GOT3 (cell line): ENCODE results near the gene YIPF1.
"Not testable (repeated sequence)": the region's sequence is repeated elsewhere in the genome, so short reads cannot be mapped to it uniquely, and the experiment has no call there.

ENCODE experiments used
- DNase-seq: peaks from one replicate; lab custom pipeline; 2025; ENCODE audit warnings: mixed read lengths; lab: John Stamatoyannopoulos, UW

Gene YIPF1

DNA sequence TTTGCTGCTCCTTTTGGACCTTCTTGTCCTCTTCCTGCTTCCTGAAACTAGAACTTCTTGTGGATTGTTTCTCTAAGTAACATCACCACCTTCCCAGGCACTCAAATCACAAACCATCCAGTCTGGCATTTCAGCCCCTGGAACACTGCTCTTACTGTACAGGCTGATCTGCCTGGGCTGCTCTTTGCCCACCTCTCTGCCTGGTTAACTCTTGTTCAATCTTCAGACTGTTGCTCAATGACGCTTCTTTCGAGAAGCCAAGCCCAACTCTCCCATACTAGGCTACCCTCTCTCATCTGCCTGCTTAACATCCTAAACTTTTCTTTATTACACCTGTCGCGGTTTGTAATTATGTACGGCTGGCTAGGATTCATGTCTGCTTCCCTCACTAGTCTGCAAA, 5.0 kb upstream of the YIPF1 start:
- DNase-seq, result no peak

DNA sequence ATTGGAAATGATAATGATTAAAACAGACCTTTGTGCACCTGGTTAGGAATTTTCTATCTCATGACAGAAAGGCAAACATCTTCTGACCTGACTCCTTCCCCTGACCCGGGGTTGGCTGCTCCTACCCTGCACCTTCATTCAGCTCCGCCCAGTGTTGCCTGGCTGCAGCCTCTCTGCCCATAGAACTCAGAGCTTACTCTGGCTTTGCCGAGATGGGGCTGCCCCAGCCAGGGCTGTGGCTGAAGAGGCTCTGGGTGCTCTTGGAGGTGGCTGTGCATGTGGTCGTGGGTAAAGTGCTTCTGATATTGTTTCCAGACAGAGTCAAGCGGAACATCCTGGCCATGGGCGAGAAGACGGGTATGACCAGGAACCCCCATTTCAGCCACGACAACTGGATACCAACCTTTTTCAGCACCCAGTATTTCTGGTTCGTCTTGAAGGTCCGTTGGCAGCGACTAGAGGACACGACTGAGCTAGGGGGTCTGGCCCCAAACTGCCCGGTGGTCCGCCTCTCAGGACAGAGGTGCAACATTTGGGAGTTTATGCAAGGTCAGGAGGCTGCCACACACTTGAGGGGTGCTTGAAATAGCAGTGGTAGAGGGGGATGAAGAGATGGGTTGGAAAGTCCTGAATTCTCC, 4.5 kb upstream of the YIPF1 start, which contains the start of gene DIO1:
Gene DIO1 (plus strand): TSS at position 189 of the 638 bp plus-strand sequence. CDS start 24 bp downstream, at position 213.
- DNase-seq, result no peak

DNA sequence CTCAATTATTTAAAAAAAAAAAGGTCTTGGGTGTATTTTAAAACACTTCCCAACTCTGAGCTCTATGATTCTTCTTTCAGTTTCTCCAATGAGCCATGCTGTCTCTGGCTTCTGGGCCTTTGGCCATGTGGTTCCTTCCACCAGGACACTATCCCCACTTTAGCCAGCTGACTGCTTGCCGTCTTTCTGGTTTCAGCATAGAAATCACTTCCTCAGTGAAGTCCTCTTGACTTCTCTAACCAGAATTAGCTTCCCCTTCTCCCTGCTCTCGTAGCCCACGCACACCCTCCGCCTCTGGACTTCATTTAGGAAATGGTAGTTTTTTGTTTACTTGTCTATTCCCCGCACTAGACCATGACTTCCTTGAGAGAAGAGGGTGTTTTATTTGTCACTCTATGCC, 3.3 kb upstream of the YIPF1 start:
- DNase-seq, result no peak

DNA sequence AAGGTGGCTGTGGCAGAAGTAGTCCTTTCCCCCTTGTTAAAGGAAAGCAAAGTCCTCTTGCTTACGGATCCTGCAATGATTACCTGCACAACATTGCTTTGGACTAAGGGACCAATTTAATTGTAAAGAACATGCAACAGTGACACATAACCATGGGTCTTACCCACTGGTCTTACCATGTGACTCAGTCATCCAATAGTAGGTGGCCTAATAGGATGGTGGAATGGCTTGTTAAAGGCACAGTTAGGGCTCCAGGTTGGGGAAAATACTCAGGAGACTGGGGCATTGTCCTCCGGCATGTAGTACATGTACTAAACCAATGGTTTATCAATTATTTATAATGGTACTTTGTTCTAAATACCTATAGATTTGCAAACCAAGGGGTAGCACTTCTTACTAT, 2.1 kb upstream of the YIPF1 start:
- DNase-seq, result no peak

DNA sequence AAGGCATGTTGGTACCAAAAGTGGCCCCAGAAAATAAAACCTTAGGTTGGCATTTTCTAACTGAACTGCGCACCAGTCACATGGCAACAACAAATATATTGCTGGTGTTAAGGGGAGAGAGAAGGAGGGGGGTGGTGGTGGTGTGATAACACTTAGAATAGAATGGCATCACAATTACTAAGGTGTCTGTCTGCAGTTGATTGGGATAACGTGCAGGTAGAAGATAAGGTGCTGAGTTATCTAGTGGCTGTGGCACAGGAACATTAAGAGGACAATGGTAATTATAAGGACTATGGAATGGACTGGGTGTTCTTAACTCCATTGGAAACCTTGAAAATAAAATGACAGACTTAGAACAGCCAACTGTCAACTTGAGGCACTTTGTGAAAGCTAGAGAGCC, 1.4 kb upstream of the YIPF1 start:
- no peak for DNase-seq

DNA sequence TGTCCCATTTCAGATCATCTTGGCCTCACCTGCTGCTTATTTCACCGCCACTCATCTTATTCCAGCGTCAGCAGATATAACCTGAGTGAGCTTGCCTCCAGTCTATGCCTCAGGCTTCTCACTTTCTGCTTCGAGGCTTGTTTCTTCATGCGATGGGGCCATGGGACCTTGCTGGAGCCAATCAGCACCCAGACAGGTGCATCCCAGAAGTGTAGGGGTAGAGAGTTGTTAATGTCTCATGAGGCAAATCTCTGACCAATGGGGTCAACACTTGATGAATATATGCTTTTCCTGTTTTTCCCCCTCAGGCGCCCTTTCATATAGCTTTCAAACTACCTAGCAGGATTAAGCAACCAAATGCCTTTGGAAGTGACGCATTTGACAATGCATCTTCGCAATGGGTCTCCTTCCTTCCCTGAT, 935 bp upstream of the YIPF1 start:
- DNase-seq, result no peak

DNA sequence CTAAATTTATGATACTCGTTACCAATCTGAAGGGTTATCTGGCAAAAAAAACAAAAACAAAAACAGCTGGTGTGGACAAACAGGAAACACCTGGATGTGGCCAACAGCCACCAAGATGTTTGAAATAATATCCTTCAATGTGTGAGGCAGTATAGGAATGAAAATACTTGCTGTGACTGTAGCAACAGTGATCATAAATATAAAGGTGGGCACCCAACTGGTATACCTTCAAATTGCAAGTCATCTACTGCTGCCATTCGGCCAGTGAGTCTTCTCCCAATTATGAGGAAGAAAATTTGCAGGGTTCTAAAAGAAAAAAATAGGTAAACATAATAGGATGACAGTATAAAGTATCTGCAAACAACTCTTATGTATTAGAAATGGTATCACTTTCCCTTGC, 916 bp downstream of the YIPF1 start:
- no peak for DNase-seq

DNA sequence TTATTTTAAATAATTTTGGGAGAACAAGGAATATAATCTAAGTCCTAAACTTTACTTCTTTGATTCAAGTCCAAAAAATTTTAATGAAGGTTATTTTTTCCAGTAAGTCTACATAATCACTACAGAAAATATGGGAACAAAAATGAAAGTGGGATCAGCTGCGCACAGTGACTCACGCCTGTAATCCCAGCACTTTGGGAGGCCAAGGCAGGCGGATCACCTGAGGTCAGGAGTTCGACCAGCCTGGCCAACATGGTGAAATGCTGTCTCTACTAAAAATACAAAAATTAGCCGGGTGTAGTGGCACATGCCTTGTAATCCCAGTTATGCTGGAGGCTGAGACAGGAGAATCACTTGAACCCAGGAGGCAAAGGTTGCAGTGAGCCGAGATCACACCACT, 6.0 kb downstream of the YIPF1 start:
- DNase-seq, result not testable (repeated sequence)

DNA sequence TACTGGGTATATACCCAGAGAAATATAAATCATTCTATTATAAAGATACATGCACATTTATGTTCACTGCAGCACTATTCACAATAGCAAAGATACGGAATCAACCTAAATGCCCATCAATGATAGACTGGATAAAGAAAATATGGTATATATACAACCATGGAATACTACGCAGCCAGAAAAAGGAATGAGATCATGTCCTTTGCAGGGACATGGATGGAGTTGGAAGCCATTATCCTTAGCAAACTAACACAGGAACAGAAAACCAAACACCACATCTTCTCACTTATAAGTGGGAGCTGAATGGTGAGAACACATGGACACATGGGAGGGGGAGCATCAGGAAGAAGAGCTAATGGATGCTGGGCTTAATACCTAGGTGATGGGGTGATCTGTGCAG, 7.7 kb downstream of the YIPF1 start:
- DNase-seq, result not testable (repeated sequence)

DNA sequence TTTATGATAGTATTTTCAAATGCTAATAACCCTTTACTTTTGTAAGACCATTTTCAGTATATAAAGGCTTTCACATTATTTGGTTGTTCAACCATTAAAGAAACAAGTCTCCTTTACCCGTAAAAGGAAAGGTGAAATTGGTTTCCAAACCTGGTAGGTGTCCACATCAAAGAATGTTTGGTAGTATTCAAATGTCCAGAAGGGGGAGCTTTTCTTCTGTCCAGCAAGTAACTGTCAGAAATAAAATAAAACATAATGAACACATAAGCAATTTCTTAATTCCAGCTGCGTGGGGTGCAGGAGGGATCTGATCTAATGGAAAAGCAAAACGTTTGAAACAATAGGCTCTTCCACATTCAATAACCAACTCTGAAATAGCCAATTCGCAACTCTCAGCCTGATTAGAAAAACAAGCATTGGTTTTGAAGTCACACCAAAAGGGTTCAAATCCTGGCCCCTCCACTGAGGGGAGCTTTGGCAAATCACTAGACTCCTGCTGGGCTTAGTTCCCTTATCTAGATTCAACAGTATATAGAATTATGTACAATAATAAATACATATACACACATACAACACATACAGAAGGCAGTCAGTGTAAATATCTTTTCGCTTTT, 11.0 kb downstream of the YIPF1 start:
- DNase-seq, result no peak

DNA sequence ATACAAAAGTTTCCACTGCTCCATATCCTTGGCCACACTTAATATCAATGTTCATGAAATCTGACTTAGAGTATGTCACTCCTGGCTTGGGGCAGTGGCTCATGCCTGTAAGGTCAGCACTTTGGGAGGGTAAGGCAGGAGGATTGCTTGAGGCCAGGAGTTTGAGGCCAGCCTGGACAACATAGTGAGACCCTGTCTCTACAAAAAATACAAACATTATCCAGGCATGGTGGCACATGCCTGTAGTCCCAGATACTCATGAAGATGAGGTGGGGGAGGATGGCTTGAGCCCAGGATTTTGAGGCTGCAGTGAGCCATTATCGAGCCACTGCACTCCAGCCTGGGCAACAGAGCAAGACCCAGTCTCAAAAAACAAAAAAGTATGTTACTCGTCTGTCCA, 14.4 kb downstream of the YIPF1 start:
- DNase-seq, result not testable (repeated sequence)

DNA sequence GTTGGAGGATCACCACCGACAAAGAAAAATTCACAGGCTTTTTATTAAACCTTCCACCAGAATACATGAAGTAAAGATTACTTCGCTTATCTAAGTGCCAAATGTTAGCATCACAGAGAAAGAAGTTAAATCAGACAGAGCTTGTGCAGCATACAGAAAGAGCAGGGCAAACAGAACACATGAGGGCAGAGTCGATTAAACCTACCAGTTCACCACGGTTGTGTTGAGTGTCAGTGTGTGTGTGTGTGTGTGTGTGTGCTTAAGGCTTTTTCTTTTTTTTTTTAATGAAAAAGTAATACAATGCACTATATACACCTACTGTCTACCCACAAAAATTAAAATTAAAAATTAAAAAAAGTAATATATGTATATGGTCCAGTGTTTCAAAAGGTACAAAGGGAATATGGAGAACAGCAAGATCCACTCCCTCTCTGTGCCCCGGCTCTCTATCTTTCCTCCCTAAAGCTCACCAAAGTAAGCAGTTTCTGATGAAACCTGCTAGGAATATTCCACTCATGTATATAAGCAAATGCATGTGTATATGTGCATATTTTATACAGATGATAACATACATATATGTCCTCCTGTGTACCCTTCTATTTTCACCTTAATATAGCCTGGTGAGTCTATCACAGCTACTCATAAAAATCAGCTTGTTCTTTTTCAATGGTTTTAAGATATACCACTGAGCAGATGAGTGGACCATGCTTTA, 17.7 kb downstream of the YIPF1 start:
- DNase-seq, result no peak

DNA sequence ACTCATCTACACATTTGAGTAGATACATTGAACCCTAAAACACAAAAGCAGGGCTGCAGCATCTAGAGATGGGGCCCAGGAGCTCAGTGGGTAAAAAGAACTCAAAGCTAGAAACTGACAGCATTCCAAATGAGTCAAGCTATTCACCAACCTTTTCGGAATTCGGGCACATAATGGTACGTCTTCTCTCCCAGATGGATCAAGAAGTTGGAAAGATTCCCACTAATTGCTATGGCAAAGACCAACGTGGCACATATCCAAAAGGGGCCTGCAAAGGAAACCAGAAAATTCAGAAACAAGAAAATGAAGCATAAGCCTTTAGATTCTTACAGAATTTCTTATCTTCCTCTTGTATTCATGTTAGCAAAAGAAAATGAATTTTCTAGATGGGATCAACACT, 18.4 kb downstream of the YIPF1 start:
- DNase-seq, result no peak

DNA sequence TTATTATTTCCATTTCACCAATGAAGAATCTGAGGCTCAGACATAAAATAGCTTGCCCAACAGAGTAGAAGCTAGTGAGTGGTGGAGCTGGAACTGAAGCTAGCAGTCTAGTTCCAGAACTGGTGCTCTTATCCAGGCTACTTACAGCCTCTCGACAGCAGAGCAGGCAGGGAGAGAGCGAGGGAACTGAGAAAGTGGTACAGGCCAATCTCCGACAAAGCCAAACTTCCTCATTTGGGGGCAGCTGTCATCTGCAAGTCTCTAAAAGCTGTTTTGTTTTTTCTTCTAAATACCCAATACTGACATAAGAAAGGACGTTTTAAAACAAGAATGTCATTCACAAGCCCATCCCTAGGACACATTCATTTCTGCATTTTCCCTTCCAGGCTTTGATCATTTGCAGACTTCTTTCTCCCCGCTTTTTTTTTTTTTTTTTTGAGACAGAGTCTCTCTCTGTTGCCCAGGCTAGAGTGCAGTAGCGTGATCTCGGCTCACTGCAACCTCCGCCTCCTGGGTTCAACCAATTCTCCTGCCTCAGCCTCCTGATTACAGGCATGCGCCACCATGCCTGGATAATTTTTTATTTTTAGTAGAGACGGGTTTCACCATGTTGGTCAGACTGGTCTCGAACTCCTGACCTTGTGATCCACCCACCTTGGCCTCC, 20.0 kb downstream of the YIPF1 start:
- DNase-seq, result no peak

DNA sequence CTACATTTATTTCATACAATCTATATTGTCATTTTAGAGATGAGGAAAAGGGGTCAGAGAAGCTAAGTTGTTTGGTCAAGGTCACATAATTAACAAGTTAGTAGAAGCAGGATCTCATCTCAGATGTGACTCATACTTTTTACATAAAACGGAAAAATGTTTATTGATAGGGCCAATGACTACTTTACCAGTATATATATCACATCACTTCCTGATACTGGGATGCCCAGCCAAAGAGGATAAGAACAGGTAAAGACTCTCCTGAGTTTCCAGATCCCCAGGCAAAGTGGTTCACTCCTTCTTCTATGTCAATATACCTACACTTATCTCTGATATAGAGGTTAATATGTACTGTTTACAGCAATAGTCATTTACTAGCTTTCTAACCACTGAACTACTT, 21.0 kb downstream of the YIPF1 start:
- no peak for DNase-seq

DNA sequence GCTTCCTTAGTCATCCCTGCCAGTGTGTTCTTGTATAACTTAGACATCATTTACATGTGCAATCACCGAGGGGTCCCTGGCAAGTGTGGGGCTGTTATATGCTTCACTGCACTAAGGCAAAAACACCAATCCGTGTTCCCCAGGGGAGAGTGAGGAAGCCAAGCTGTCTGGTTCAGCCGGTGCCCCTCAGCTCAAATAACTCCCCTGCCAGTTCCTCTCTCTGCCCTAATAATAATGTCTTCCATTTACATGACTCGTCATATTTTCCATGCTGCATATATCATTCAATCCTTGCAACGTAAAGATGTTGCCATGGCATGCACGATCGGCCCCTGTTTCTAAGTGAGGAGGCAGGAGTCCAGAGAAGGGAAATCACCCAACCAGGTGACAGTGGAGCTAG, 27.1 kb downstream of the YIPF1 start:
- DNase-seq, result no peak

DNA sequence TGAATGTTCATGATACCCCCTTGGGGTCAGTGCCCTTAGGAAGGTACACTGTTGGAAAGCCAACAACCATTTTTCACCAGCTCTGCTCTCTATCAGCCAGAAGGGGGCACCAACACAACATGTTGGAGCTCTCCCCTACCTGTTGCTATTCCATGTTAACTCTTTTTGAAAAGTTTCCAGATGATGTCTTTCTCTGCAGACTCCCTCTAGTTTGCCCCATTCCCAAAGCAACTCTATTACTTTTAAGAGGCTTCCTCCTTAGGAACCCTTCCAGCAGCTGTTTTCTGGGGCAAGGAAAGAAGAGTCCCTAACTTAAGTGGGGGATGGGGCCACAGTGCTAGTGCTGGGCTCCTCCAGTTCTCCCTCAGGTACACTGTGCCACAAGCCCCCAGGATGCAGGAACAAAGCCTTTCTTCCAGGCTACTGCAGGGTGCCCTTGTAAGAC, 28.6 kb downstream of the YIPF1 start:
- DNase-seq, result no peak

DNA sequence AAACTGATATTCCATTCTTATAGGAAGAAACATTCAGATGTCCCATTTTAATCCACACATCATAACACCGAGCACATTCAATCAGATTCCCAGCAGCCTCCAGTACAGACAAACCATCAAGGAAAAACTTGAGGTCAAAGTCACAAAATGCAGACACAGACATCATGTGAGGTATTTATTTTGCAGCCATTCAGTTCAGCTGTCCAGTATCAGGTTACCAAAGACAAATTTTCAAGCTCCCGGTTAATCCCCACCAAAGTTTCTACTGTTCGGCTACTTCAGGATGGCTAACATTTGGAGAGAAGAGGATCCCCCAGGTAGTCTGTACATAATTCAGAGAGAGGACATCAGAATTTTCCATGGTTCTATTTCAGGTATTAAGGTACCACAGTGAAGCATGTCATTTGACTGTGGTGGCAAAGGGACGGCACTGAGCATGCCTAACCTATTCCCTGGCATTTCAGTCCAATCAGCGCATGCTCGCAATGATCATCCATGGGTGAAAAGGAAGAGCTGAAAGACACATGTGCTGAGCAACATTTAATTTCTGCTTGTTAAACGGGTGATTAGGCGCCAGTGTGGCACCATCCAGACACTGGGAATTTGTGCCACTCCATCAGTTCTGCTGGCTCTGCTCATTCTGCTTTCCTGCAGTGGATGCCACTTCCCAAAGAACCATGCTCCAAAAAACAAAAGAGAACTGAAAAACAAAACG, 37.9 kb downstream of the YIPF1 start:
- DNase-seq, result no peak

DNA sequence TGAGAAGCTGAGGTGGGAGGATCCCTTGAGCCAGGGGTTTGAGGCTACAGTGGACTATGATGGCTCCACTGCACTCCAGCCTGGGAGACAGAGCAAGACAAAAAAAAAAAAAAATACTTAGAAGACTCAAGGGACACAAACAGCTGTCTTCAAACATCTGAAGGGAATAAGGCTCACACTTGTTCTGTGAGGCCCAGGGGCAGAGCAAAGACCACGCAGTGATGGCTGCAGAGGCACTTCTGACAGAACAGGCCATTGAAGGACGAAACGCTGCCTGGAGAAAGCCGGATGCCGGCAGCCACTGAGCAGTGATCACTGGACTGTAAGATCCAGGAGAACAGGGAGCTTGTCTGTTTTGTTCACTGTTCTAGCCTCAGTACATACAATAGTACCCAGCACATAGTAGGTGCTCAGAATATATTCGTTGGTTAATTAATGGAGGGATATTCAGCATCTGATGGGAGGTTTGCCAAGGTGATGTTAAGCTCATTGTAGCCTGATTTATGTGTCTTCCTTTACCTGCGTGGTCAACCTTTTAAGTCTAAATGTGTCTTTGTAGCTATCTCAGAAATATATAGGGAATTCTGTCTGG, 39.4 kb downstream of the YIPF1 start:
- DNase-seq, result no peak

DNA sequence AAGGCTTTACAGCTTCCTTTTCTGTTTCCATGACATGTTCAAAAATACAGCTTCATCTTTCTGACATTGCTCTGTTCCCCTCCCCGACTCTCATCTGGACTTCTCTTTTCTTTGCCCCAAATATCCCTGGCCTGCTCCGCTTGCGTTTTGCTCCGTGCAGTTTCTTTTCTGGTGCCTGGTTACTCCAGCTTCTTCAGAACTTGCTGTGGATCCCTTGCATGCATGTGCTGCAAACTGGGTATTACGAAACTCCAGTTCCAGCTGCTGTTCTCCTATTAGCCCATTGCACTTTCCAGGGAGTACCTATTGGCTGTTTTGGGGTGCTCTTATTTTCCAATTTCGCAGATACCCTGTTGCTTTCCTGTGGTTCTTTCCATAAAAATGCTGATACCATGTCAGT, 41.6 kb downstream of the YIPF1 start:
- DNase-seq, result no peak

DNA sequence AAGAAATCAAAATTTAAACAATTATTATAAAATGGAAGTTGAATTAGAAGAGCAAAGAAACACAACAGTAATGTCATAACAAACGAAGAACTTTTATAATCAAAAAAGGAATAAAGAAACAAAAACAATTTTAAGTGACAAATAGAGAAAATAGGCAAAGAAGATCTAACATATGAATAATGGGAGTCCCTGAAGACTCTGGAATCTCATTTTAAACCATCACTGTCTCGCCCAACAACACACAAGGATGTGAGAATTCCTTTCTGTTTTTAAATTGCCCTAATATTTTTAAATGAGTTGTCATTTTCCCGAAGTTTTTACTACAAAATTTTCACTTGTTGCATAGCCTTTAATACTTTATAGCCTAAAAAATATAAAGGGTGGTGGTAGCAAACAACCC, 47.2 kb downstream of the YIPF1 start:
- DNase-seq, result no peak

DNA sequence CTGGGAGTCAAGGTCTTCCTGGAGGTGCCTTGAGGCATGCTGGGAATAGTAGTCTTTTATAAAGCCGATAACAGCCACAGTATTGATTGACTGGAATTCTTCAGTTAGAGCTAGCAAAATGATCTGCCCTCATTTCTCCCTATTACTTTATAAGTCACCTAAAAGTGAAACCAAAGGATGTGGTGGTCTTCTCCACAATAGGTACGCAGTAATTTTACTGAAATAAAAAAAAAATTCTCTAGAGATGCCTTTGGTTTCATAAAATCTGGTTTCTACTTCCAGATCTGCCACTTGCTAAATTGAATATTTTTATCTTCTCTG, 51.0 kb downstream of the YIPF1 start:
- no peak for DNase-seq
